Endothelial cell of umbilical vein (primary cell): ENCODE data around the gene RNF6. TPM values are rescaled to one million over a fixed set of nuclear protein-coding genes. Genes with fewer than 3 reads are reported as not detected.

ENCODE experiments used
- BruUV-seq: library from RNA; stranded (reverse); fragments of 400-500 nt; replicated peaks from 2 replicates; lab custom pipeline; 2021; lab: Mats Ljungman, UMichigan
- CTCF ChIA-PET: fragments of 300-600, 350-600 bp; sonication (Branson Sonifier 250); formaldehyde crosslinking; loops from one replicate; lab custom pipeline; 2021; ENCODE audit warnings: antibody characterized with exemption, inconsistent platforms; lab: Charles Lee
- POLR2A ChIA-PET: fragments of 300-600, 350-600 bp; sonication (Branson Sonifier 250); formaldehyde crosslinking; loops from one replicate; lab custom pipeline; 2021; ENCODE audit warnings: antibody characterized with exemption, inconsistent platforms; lab: Charles Lee
- DNase-seq: peaks from one replicate; pipeline ENCODE4 v3.0.0-alpha.2; 2011; ENCODE audit warnings: low read depth, low spot score
- FAIRE-seq: peaks from 2 replicates; lab custom pipeline; 2011; peaks lifted over from hg19 to GRCh38; lab: Jason Lieb, UNC
- H2AFZ ChIP-seq: 2 replicates; pipeline ENCODE4 v1.6.0; 2012; ENCODE audit warnings: low read depth, low read length, control low read depth, inconsistent platforms
- H3K27ac ChIP-seq: 2 replicates; pipeline ENCODE4 v1.5.1; 2011; ENCODE audit warnings: low read depth, mild to moderate bottlenecking, control low read depth, low read length, moderate library complexity; ENCODE audit not compliant: insufficient read depth
- H3K27me3 ChIP-seq, 2 experiments: 2 replicates each; pipeline versions ENCODE4 v1.6.0 to v1.6.1; 2011; ENCODE audit warnings: low read length in 2 of 2, mixed read lengths in 1 of 2; ENCODE audit not compliant: control insufficient read depth in 2 of 2, insufficient read depth in 2 of 2
- H3K36me3 ChIP-seq, 2 experiments: 2 replicates in 1 of 2; 3 replicates in 1 of 2; pipeline ENCODE4 v1.5.1; 2011; ENCODE audit warnings: low read length in 2 of 2, mild to moderate bottlenecking in 1 of 2, moderate library complexity in 1 of 2; ENCODE audit not compliant: control insufficient read depth in 2 of 2, insufficient read depth in 2 of 2; ENCODE audit errors: extremely low read depth in 1 of 2
- H3K4me1 ChIP-seq: 3 replicates; pipeline ENCODE4 v1.5.1; 2011; ENCODE audit warnings: mild to moderate bottlenecking, low read length; ENCODE audit not compliant: control insufficient read depth, insufficient read depth; ENCODE audit errors: extremely low read depth
- H3K4me2 ChIP-seq: 2 replicates; pipeline ENCODE4 v1.6.1; 2011; ENCODE audit warnings: low read length, control low read depth, mixed read lengths; ENCODE audit not compliant: insufficient read depth
- H3K4me3 ChIP-seq, 3 experiments: fragments of 200-600 bp in 1 of 3; sonication (generic), shearing (Covaris generic) in 1 of 3; replicated peaks in 1 of 3; 2 replicates each; pipeline ENCODE4 v1.5.1; 2011 to 2016; ENCODE audit warnings: control low read depth in 3 of 3, low read length in 3 of 3, mild to moderate bottlenecking in 2 of 3, inconsistent platforms in 1 of 3, low read depth in 1 of 3, moderate library complexity in 1 of 3; ENCODE audit not compliant: insufficient read depth in 1 of 3
- H3K79me2 ChIP-seq: 2 replicates; pipeline ENCODE4 v1.6.0; 2012; ENCODE audit warnings: low read length, inconsistent platforms; ENCODE audit not compliant: control insufficient read depth, insufficient read depth
- H3K9ac ChIP-seq: replicated peaks from 2 replicates; pipeline ENCODE3; 2011; ENCODE audit warnings: low read length, control low read depth; ENCODE audit not compliant: insufficient read depth; ENCODE audit errors: extremely low read depth
- H3K9me1 ChIP-seq: replicated peaks from 3 replicates; pipeline ENCODE4 v1.6.0; 2011; ENCODE audit warnings: mild to moderate bottlenecking, low read length; ENCODE audit not compliant: control insufficient read depth, insufficient read depth; ENCODE audit errors: extremely low read depth
- H3K9me3 ChIP-seq: replicated peaks from 2 replicates; pipeline ENCODE4 v1.5.1; 2012; ENCODE audit warnings: low read length, inconsistent platforms; ENCODE audit not compliant: control insufficient read depth, insufficient read depth
- H4K20me1 ChIP-seq: replicated peaks from 2 replicates; pipeline ENCODE3; 2011; ENCODE audit warnings: mild to moderate bottlenecking, low read length; ENCODE audit not compliant: control insufficient read depth, insufficient read depth; ENCODE audit errors: extremely low read depth
- CTCF ChIP-seq, 2 donors: IDR thresholded peaks; 1 replicate in 1 of 2; 2 replicates in 1 of 2; pipeline ENCODE4 v1.5.1; 2011; ENCODE audit warnings: low read length in 2 of 2, mild to moderate bottlenecking in 2 of 2, moderate library complexity in 2 of 2, control low read depth in 1 of 2, inconsistent platforms in 1 of 2, low read depth in 1 of 2; ENCODE audit not compliant: insufficient read depth in 1 of 2; ENCODE audit errors: extremely low read depth in 1 of 2
- EZH2 ChIP-seq: IDR thresholded peaks from 2 replicates; pipeline ENCODE4 v1.6.1; 2012; ENCODE audit warnings: borderline replicate concordance, low read depth, mild to moderate bottlenecking, moderate library complexity, low read length, inconsistent platforms; ENCODE audit not compliant: severe bottlenecking
- FOS ChIP-seq: IDR thresholded peaks from 2 replicates; pipeline ENCODE4 v1.6.1; 2011; ENCODE audit warnings: mild to moderate bottlenecking, low read length, moderate library complexity, borderline replicate concordance; ENCODE audit not compliant: insufficient read depth
- GATA2 ChIP-seq: IDR thresholded peaks from 2 replicates; pipeline ENCODE4 v1.7.0; 2011; ENCODE audit warnings: low read depth, mild to moderate bottlenecking, moderate library complexity, mixed read lengths, low read length; ENCODE audit not compliant: insufficient read length, insufficient read depth
- JUN ChIP-seq: IDR thresholded peaks from 2 replicates; pipeline ENCODE4 v1.6.1; 2011; ENCODE audit warnings: borderline replicate concordance, low read depth; ENCODE audit not compliant: insufficient read length, insufficient read depth
- MAX ChIP-seq: IDR thresholded peaks from 2 replicates; pipeline ENCODE4 v1.6.1; 2011; ENCODE audit not compliant: insufficient read depth, insufficient read length
- MYC ChIP-seq: IDR thresholded peaks from one replicate; pipeline ENCODE4 v1.6.1; 2011; ENCODE audit warnings: mild to moderate bottlenecking, low read depth, low read length
- POLR2A ChIP-seq: IDR thresholded peaks from 2 replicates; pipeline ENCODE4 v1.6.1; 2012; ENCODE audit warnings: low read depth, mild to moderate bottlenecking, control low read depth, low read length
- POLR2AphosphoS5 ChIP-seq: IDR thresholded peaks from 2 replicates; pipeline ENCODE4 v1.6.1; 2012; ENCODE audit warnings: low read depth, mild to moderate bottlenecking, control low read depth, low read length, moderate library complexity; ENCODE audit not compliant: insufficient read depth
- dilution Hi-C: fragments of 300-500 bp; cut with MboI; formaldehyde crosslinking; loops from one replicate; pipeline ENCODE4 v1.15.0; 2019; ENCODE audit warnings: low sequenced_read_pairs; ENCODE audit not compliant: extremely low pct_ligation_motif_present
- intact Hi-C: fragments of 100-400 bp; cut with micrococcal nuclease; formaldehyde crosslinking; loops from one replicate; pipeline ENCODE4 v1.10.0; 2022
- polyA plus RNA-seq, 4 experiments: library from polyadenylated mRNA; depleted of rRNA in 3 of 4; stranded (reverse) in 3 of 4; unstranded in 1 of 4; fragments of >200 nt; gene quantifications; 2 replicates each; pipeline versions ENCODE4 v1.2.1 to v1.2.3, GENCODE V29; 2011 to 2012; ENCODE audit warnings: missing spikeins in 1 of 4
- total RNA-seq: library from RNA; stranded (reverse); gene quantifications from 2 replicates; pipeline ENCODE4 v1.2.3, GENCODE V29; 2021

RNF6 gene
- total and polyA plus RNA-seq, 2 donors (not counting 3 experiments of a cell fraction or from before 2014, with no cell fraction given) = 12.7 to 36.4 TPM

DNA sequence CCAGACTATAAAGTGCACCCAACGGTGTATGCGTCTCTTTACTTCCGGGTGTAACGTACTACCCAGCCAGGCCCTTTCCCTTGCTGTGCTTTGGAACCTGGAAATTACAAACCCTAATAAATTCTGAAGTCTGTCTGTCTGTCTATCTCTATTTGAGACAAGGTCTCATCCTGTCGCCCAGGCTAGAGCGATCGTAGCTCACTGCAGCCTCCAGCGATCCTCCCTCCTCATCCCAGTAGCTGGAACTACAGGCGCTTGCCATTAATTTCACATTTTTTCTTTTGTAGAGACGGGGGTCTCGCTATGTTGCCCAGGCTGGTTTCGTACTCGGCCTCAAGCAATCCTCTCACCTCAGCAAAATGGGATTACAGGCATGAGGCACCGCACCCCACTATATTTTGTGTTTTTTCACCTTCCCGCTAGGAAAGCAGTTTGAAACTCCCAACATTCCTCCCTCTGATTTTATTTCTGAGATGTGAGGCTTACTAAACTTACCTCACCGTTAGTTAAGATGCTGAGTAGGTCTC is 469 bp upstream of the RNF6 start:
- Histone ChIP-seq H3K4me3 (peak overlapping the region; percentile 51 to 98 (median 79)), H3K27ac (peak overlapping the region; percentile 89), H2AFZ (peak overlapping the region; percentile 94), H3K4me2 (peak overlapping the region; percentile 90), H3K9me3 (no peaks in the 10 kb centered on the region), H3K36me3 (peaks cover under 1 to 16% of the 10 kb centered on the region in 2 experiments), H3K27me3 (peaks cover 0 to 13% of the 10 kb centered on the region in 2 experiments), H3K4me1 (peaks cover 21% of the 10 kb centered on the region), H3K79me2 (peaks cover 20% of the 10 kb centered on the region), H3K9me1 (no peaks in the 10 kb centered on the region), H3K9ac (peak overlapping the region; percentile 94), H4K20me1 (peaks cover 2% of the 10 kb centered on the region)
- intact Hi-C loops = loop anchor here (10.0 kb wide), 1 partner anchor 208 kb away; no protein-coding TSS in a partner anchor
- TF ChIP-seq JUN (no peak), POLR2AphosphoS5 (no peak), FOS (no peak), EZH2 (no peak), MAX (no peak), POLR2A (no peak), GATA2 (no peak), MYC (no peak), CTCF (IDR thresholded peaks at IDR 0.05; ENCODE audit: extremely low read depth in 1 of 2, insufficient read depth in 1 of 2, low read depth in 1 of 2, low read length in 2 of 2) (no peak)
- no peak for FAIRE-seq
- dilution Hi-C loops = no loop called here
- no TSS peak for BruUV-seq
- DNase-seq = no peak
- ChIA-PET CTCF (interaction anchor here (0.9 to 3.4 kb wide), 4 partner anchors 12 to 476 kb away, joined by 3 to 11 read pairs (median 8); no protein-coding TSS in a partner anchor), POLR2A (interaction anchor here (0.6 to 2.2 kb wide), 4 partner anchors 37 to 476 kb away, joined by 3 to 7 read pairs (median 4); no protein-coding TSS in a partner anchor)
